ENCODE data around the gene SLC30A7.

SLC30A7 gene

GRCh38 chr1:100989306-100990077 lies 93.6 kb downstream of the SLC30A7 start:
- DNase-seq = no peak

GRCh38 chr1:100995198-100995988 lies 99.5 kb downstream of the SLC30A7 start:
- no peak for DNase-seq

GRCh38 chr1:100998426-100998825 lies 102.5 kb downstream of the SLC30A7 start:
- no peak for DNase-seq

GRCh38 chr1:101000131-101000873 lies 104.4 kb downstream of the SLC30A7 start:
- DNase-seq = no peak

GRCh38 chr1:101002551-101002950 lies 106.7 kb downstream of the SLC30A7 start:
- DNase-seq = no peak

- no peak for DNase-seq
Measured at GRCh38 chr1:101003012-101003650, 107.2 kb downstream of the SLC30A7 start.

GRCh38 chr1:101004061-101004460 lies 108.2 kb downstream of the SLC30A7 start:
- DNase-seq = no peak

GRCh38 chr1:101004670-101005069 lies 108.8 kb downstream of the SLC30A7 start:
- DNase-seq = no peak

- no peak for DNase-seq
Measured at GRCh38 chr1:101005183-101005582, 109.3 kb downstream of the SLC30A7 start.

- no peak for DNase-seq
Measured at GRCh38 chr1:101005871-101006270, 110.0 kb downstream of the SLC30A7 start.

GRCh38 chr1:101006553-101006952 lies 110.7 kb downstream of the SLC30A7 start:
- no peak for DNase-seq

- no peak for DNase-seq
Measured at GRCh38 chr1:101008229-101008834, 112.4 kb downstream of the SLC30A7 start.

GRCh38 chr1:101013776-101014175 lies 117.9 kb downstream of the SLC30A7 start:
- no peak for DNase-seq

GRCh38 chr1:101017448-101017847 lies 121.6 kb downstream of the SLC30A7 start:
- no peak for DNase-seq

- no peak for DNase-seq
Measured at GRCh38 chr1:101022294-101022693, 126.4 kb downstream of the SLC30A7 start.

GRCh38 chr1:101025283-101025656 lies 129.4 kb downstream of the SLC30A7 start:
- DNase-seq = no peak

- peak; percentile 13 for DNase-seq
Measured at GRCh38 chr1:101025657-101026429, 130.0 kb downstream of the SLC30A7 start, which contains the start of gene DPH5. Gene DPH5 (minus strand): TSS chr1:101025784. CDS start chr1:101025443, 341 bp downstream.

- no peak for DNase-seq
Measured at GRCh38 chr1:101026430-101026788, 130.5 kb downstream of the SLC30A7 start.

GRCh38 chr1:101027194-101027772 lies 131.4 kb downstream of the SLC30A7 start:
- DNase-seq = no peak

- no peak for DNase-seq
Measured at GRCh38 chr1:101028466-101028865, 132.6 kb downstream of the SLC30A7 start.

- DNase-seq = no peak
Measured at GRCh38 chr1:101029184-101029583, 133.3 kb downstream of the SLC30A7 start.
